Thyroid gland (tissue), 4 donors: ENCODE measurements around the gene WWC2.

Source experiments
- CTCF ChIP-seq, 6 experiments: fragments of 200-600 bp in 3 of 6; fragments of 450-650 bp in 3 of 6; sonication (generic) in 3 of 6; IDR thresholded peaks; one replicate each; pipeline ENCODE4 v1.5.1; 2016 to 2019; ENCODE audit warnings: antibody characterized with exemption in 6 of 6, mild to moderate bottlenecking in 2 of 6, inconsistent platforms in 1 of 6, moderate library complexity in 1 of 6
- POLR2A ChIP-seq, 2 donors: fragments of 450-650 bp; IDR thresholded peaks; one replicate each; pipeline ENCODE4 v1.6.1; 2017; ENCODE audit warnings: antibody characterized with exemption in 2 of 2, mild to moderate bottlenecking in 2 of 2, moderate library complexity in 1 of 2

- TF ChIP-seq CTCF (IDR thresholded peaks at IDR 0.05) (no peak), POLR2A (IDR thresholded peaks at IDR 0.05) (no peak)
These were observed 4.5 kb upstream of the WWC2 start for GRCh38 chr4:183094393-183095198.
